ENCODE results near the gene NDUFV1. TPM values are rescaled to one million over a fixed set of nuclear protein-coding genes. Genes with fewer than 3 reads are reported as not detected.

NDUFV1 gene
- polyA plus RNA-seq, 3 donors: 71.6 to 174 (median 72.1) TPM

GRCh38 chr11:67647471-67647870 is 40.7 kb downstream of the NDUFV1 start:
- Histone ChIP-seq H2AFZ (ENCODE audit: insufficient read depth, low read depth, low read length, poor library complexity, severe bottlenecking) (no peak overlapping the region), H3K9me3 (replicated peaks in 1 of 2; ENCODE audit: control insufficient read depth in 1 of 2, insufficient read depth in 1 of 2, low read length in 2 of 2) (peaks cover 4 to 10% of the 10 kb centered on the region in 2 donors), H3K79me2 (ENCODE audit: insufficient read depth, low read length) (no peaks in the 10 kb centered on the region), H4K20me1 (ENCODE audit: insufficient read depth, low read length) (no peaks in the 10 kb centered on the region), H3K4me1 (ENCODE audit: control insufficient read depth in 1 of 2, insufficient read depth in 2 of 2, low read length in 2 of 2) (peaks cover 41 to 50% of the 10 kb centered on the region in 2 donors), H3K27me3 (ENCODE audit: control insufficient read depth in 2 of 2, insufficient read depth in 2 of 2, low read length in 2 of 2) (peaks cover 0 to 20% of the 10 kb centered on the region in 2 donors), H3K9ac (ENCODE audit: insufficient read depth, low read length, poor library complexity, severe bottlenecking) (no peak overlapping the region), H3K36me3 (replicated peaks in 1 of 2; ENCODE audit: control insufficient read depth in 1 of 2, insufficient read depth in 2 of 2, low read length in 2 of 2) (no peaks in the 10 kb centered on the region), H3K4me2 (replicated peaks; ENCODE audit: extremely low read depth, low read length, poor library complexity, severe bottlenecking) (peak overlapping the region; percentile 32), H3K27ac (ENCODE audit: low read depth in 1 of 2, low read length in 2 of 2) (no peak overlapping the region), H3K4me3 (replicated peaks in 1 of 3; ENCODE audit: low read depth in 2 of 3, low read length in 3 of 3) (no peak overlapping the region)
- peak in 1 of 3 donors; percentile 1 for DNase-seq
- intact Hi-C loops (cut with micrococcal nuclease): no loop called here
- Mint-ChIP-seq H3K36me3 (no peaks in the 10 kb centered on the region), H3K4me1 (peaks cover 45% of the 10 kb centered on the region), H3K4me3 (peak overlapping the region in 1 of 2 donors; percentile 71), H3K27ac (peak overlapping the region in 1 of 7 donors; percentile 26), H3K27me3 (ENCODE audit: low read depth in 3 of 3) (peaks cover 13 to 33% (median 30%) of the 10 kb centered on the region in 3 donors), H3K9me3 (peaks cover 3 to 13% (median 6%) of the 10 kb centered on the region in 7 donors)
- TF ChIP-seq CTCF (IDR thresholded peaks at IDR 0.05): no peak
- WGBS (ENCODE audit: insufficient coverage): no CpG with 5 or more reads among the region's 15 CpGs

DNA sequence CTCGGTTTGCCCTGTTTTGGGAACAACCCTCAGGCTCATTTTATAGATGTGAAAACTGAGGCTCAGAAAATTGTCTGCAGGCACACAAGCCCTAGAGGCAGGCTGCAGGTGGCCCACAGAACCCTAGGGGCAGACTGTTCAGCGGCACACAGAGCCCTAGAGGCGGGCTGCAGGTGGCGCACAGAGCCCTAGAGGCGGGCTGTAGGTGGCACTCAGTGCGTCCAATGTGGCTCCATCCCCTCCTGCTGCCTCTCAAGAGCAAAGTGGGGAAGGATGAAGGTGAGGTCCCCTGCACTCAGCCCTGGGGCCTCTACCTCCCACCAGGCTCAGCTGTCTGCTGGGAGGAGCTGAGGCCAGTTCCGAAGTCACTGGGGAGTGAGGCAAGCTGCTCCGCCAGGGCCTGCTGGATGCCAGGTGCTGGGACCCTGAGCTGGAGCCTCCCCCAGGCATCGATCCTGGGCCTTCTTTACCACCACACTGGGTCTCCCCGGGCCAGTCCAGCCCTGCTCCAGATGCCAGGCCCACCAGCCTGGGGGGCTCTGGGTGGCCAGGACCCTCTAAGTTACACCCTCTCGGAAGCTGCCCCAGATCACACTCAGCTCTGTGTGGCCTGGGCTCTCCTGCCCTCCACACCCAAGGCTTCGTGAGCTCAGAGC is 41.5 kb downstream of the NDUFV1 start:
- H3K9me3 ChIP-seq (replicated peaks in 1 of 2; ENCODE audit: control insufficient read depth in 1 of 2, insufficient read depth in 1 of 2, low read length in 2 of 2): peaks cover 4 to 10% of the 10 kb centered on the region in 2 donors
- H3K36me3 ChIP-seq (replicated peaks in 1 of 2; ENCODE audit: control insufficient read depth in 1 of 2, insufficient read depth in 2 of 2, low read length in 2 of 2): no peaks in the 10 kb centered on the region
- Mint-ChIP-seq H3K27me3 (ENCODE audit: low read depth in 3 of 3) (peaks cover 15 to 33% (median 29%) of the 10 kb centered on the region in 3 donors), H3K36me3 (no peaks in the 10 kb centered on the region), H3K9me3 (peaks cover 3 to 13% (median 6%) of the 10 kb centered on the region in 7 donors), H3K4me1 (peaks cover 45% of the 10 kb centered on the region), H3K4me3 (peak overlapping the region in 1 of 2 donors; percentile 48), H3K27ac (no peak overlapping the region)
- H3K4me1 ChIP-seq (ENCODE audit: control insufficient read depth in 1 of 2, insufficient read depth in 2 of 2, low read length in 2 of 2): peaks cover 41 to 50% of the 10 kb centered on the region in 2 donors
- H3K27ac ChIP-seq (ENCODE audit: low read depth in 1 of 2, low read length in 2 of 2): no peak overlapping the region
- peak; percentile 28 for TF ChIP-seq CTCF (IDR thresholded peaks at IDR 0.05)
- peak in 2 of 3 donors; percentile 9 to 25 for DNase-seq
- 23% methylated on average over 8 of the region's 12 CpGs for WGBS (ENCODE audit: insufficient coverage)
- H3K4me3 ChIP-seq (replicated peaks in 1 of 3; ENCODE audit: low read depth in 2 of 3, low read length in 3 of 3): no peak overlapping the region
- H3K4me2 ChIP-seq (replicated peaks; ENCODE audit: extremely low read depth, low read length, poor library complexity, severe bottlenecking): no peak overlapping the region
- H4K20me1 ChIP-seq (ENCODE audit: insufficient read depth, low read length): no peaks in the 10 kb centered on the region
- H3K27me3 ChIP-seq (ENCODE audit: control insufficient read depth in 2 of 2, insufficient read depth in 2 of 2, low read length in 2 of 2): peaks cover 0 to 20% of the 10 kb centered on the region in 2 donors
- H3K9ac ChIP-seq (ENCODE audit: insufficient read depth, low read length, poor library complexity, severe bottlenecking): no peak overlapping the region
- intact Hi-C loops (cut with micrococcal nuclease): no loop called here
- H3K79me2 ChIP-seq (ENCODE audit: insufficient read depth, low read length): no peaks in the 10 kb centered on the region
- H2AFZ ChIP-seq (ENCODE audit: insufficient read depth, low read depth, low read length, poor library complexity, severe bottlenecking): peak overlapping the region; percentile 17
